Astrocyte (in vitro differentiated cells and primary cell): Measurements from ENCODE around the gene DGUOK.

Source experiments
- EZH2 ChIP-seq: IDR thresholded peaks from 2 replicates; pipeline ENCODE4 v1.6.1; 2012; ENCODE audit warnings: mild to moderate bottlenecking, low read length, inconsistent platforms; ENCODE audit not compliant: insufficient read depth
- TF ChIP-seq, protein P1 (sequence below): IDR thresholded peaks from 2 replicates; pipeline ENCODE4 v1.5.1; 2011; ENCODE audit warnings: low read depth, mild to moderate bottlenecking, inconsistent platforms, low read length, moderate library complexity; ENCODE audit not compliant: insufficient read depth

DNA sequence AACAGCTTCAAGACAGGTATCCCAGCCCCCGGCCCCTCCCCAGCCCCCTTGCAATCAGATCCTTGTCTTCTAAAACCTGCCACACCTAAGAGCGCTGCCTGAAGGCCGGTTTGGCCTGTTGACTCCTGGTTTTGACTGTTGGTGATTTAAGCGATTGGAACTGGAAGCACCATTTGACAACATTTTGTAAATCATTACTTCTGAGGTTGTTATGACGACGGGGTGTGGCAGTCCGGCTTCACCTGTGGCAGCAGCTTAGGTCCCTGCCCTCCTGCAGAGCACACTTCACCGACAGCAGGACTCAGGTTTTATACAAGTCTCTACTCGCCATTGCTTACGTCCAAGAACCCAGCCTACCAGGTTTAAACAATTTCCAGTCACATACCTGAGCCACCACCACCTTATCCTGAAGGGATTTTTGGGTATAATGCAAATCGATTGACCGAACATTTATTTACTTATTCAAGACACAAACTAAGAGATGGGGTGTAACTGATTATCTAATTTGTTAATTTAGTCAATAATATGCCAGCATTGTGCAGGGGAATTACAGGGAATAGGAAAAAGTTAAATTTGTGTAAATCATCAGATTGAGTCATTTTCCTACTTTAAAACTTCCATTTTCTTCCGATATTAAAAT is 707 bp upstream of the DGUOK start:
- no peak for TF ChIP-seq EZH2
- TF ChIP-seq, protein P1, sequence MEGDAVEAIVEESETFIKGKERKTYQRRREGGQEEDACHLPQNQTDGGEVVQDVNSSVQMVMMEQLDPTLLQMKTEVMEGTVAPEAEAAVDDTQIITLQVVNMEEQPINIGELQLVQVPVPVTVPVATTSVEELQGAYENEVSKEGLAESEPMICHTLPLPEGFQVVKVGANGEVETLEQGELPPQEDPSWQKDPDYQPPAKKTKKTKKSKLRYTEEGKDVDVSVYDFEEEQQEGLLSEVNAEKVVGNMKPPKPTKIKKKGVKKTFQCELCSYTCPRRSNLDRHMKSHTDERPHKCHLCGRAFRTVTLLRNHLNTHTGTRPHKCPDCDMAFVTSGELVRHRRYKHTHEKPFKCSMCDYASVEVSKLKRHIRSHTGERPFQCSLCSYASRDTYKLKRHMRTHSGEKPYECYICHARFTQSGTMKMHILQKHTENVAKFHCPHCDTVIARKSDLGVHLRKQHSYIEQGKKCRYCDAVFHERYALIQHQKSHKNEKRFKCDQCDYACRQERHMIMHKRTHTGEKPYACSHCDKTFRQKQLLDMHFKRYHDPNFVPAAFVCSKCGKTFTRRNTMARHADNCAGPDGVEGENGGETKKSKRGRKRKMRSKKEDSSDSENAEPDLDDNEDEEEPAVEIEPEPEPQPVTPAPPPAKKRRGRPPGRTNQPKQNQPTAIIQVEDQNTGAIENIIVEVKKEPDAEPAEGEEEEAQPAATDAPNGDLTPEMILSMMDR = no peak
